H9 (cell line): ENCODE results near the gene MYO7B. TPM values are rescaled to one million over a fixed set of nuclear protein-coding genes. Genes with fewer than 3 reads are reported as not detected.

ENCODE experiments used
- DNase-seq: peaks from one replicate; pipeline ENCODE4 v3.0.0-alpha.2; 2017
- H2AFZ ChIP-seq: one replicate; pipeline ENCODE4 v1.6.1; 2013; ENCODE audit warnings: mild to moderate bottlenecking, low read length, control low read depth, moderate library complexity
- H2AK5ac ChIP-seq: 2 replicates; pipeline ENCODE4 v1.6.1; 2013; ENCODE audit warnings: low read length, control low read depth, mixed read lengths; ENCODE audit not compliant: insufficient read length
- H2BK120ac ChIP-seq: one replicate; pipeline ENCODE4 v1.6.1; 2013; ENCODE audit warnings: low read depth, mild to moderate bottlenecking, low read length, control low read depth, inconsistent platforms; ENCODE audit not compliant: poor library complexity, severe bottlenecking
- H2BK12ac ChIP-seq: 2 replicates; pipeline ENCODE4 v1.6.1; 2013; ENCODE audit warnings: low read length, control low read depth, mixed read lengths, low read depth; ENCODE audit not compliant: insufficient read length
- H2BK15ac ChIP-seq: 2 replicates; pipeline ENCODE4 v1.6.1; 2013; ENCODE audit warnings: low read depth, low read length, control low read depth
- H2BK20ac ChIP-seq: one replicate; pipeline ENCODE4 v1.6.1; 2013; ENCODE audit warnings: low read depth, mild to moderate bottlenecking, low read length, control low read depth, inconsistent platforms; ENCODE audit not compliant: poor library complexity, severe bottlenecking
- H2BK5ac ChIP-seq: 2 replicates; pipeline ENCODE4 v1.6.1; 2013; ENCODE audit warnings: low read length, control low read depth, mixed read lengths; ENCODE audit not compliant: insufficient read length
- H3K14ac ChIP-seq: 2 replicates; pipeline ENCODE4 v1.6.1; 2013; ENCODE audit warnings: low read length, control low read depth; ENCODE audit not compliant: insufficient read depth
- H3K18ac ChIP-seq: 2 replicates; pipeline ENCODE4 v1.6.1; 2013; ENCODE audit warnings: low read depth, mild to moderate bottlenecking, mixed read lengths, low read length, control low read depth; ENCODE audit not compliant: insufficient read length
- H3K23ac ChIP-seq: 2 replicates; pipeline ENCODE4 v1.6.1; 2013; ENCODE audit warnings: low read length, control low read depth, mixed read lengths, low read depth; ENCODE audit not compliant: insufficient read length
- H3K23me2 ChIP-seq: 2 replicates; pipeline ENCODE4 v1.6.1; 2013; ENCODE audit warnings: low read depth, mild to moderate bottlenecking, mixed read lengths, low read length, control low read depth; ENCODE audit not compliant: insufficient read length, poor library complexity, severe bottlenecking
- H3K27ac ChIP-seq: 2 replicates; pipeline ENCODE4 v1.5.1; 2013; ENCODE audit warnings: low read length, control low read depth, mixed read lengths, low read depth; ENCODE audit not compliant: insufficient read length
- H3K27me3 ChIP-seq: 2 replicates; pipeline ENCODE4 v1.6.1; 2013; ENCODE audit warnings: low read length, control low read depth, inconsistent platforms; ENCODE audit not compliant: insufficient read depth
- H3K4ac ChIP-seq: 2 replicates; pipeline ENCODE4 v1.6.1; 2013; ENCODE audit warnings: low read depth, mild to moderate bottlenecking, control low read depth, inconsistent platforms, low read length, moderate library complexity
- H3K4me1 ChIP-seq: 2 replicates; pipeline ENCODE4 v1.6.1; 2013; ENCODE audit warnings: low read length, control low read depth, inconsistent platforms; ENCODE audit not compliant: insufficient read depth
- H3K4me2 ChIP-seq: 2 replicates; pipeline ENCODE4 v1.6.1; 2013; ENCODE audit warnings: low read length, control low read depth, mixed read lengths; ENCODE audit not compliant: insufficient read length, insufficient read depth
- H3K56ac ChIP-seq: 2 replicates; pipeline ENCODE4 v1.6.1; 2013; ENCODE audit warnings: low read depth, mild to moderate bottlenecking, mixed read lengths, low read length, control low read depth; ENCODE audit not compliant: insufficient read length
- H3K79me1 ChIP-seq: 2 replicates; pipeline ENCODE4 v1.6.1; 2013; ENCODE audit warnings: low read depth, mild to moderate bottlenecking, moderate library complexity, low read length, control low read depth, inconsistent platforms; ENCODE audit not compliant: insufficient read depth, poor library complexity, severe bottlenecking
- H3K79me2 ChIP-seq: 2 replicates; pipeline ENCODE4 v1.6.1; 2013; ENCODE audit warnings: low read length, control low read depth, inconsistent platforms; ENCODE audit not compliant: insufficient read depth
- H3K9ac ChIP-seq: 2 replicates; pipeline ENCODE4 v1.6.1; 2013; ENCODE audit warnings: low read length, control low read depth, mixed read lengths; ENCODE audit not compliant: insufficient read length; ENCODE audit errors: extremely low read depth
- H3K9me3 ChIP-seq: one replicate; pipeline ENCODE4 v1.6.1; 2013; ENCODE audit warnings: low read depth, low read length, inconsistent platforms; ENCODE audit not compliant: control insufficient read depth
- H3T11ph ChIP-seq: one replicate; pipeline ENCODE4 v1.6.1; 2013; ENCODE audit warnings: mild to moderate bottlenecking, low read length, control low read depth, inconsistent platforms
- H4K20me1 ChIP-seq: one replicate; pipeline ENCODE4 v1.6.1; 2013; ENCODE audit not compliant: control insufficient read depth, insufficient read length, insufficient read depth
- H4K5ac ChIP-seq: 2 replicates; pipeline ENCODE4 v1.6.1; 2013; ENCODE audit warnings: low read depth, mild to moderate bottlenecking, mixed read lengths, low read length, control low read depth; ENCODE audit not compliant: insufficient read length
- H4K8ac ChIP-seq: replicated peaks from 2 replicates; pipeline ENCODE4 v1.6.1; 2013; ENCODE audit warnings: low read length, control low read depth, mixed read lengths, low read depth; ENCODE audit not compliant: insufficient read length
- H4K91ac ChIP-seq: 2 replicates; pipeline ENCODE4 v1.6.1; 2013; ENCODE audit warnings: low read depth, mild to moderate bottlenecking, moderate library complexity, mixed read lengths, low read length, control low read depth; ENCODE audit not compliant: insufficient read length
- H3K27ac Mint-ChIP-seq, 3 experiments: 2 replicates in 2 of 3; 3 replicates in 1 of 3; pipeline ENCODE4 v1.8.0; 2020 to 2021; ENCODE audit warnings: mixed read lengths in 3 of 3, mild to moderate bottlenecking in 1 of 3, moderate library complexity in 1 of 3
- H3K27me3 Mint-ChIP-seq: 2 replicates; pipeline ENCODE4 v1.8.0; 2021; ENCODE audit warnings: low read depth, mild to moderate bottlenecking, moderate library complexity, mixed read lengths
- H3K36me3 Mint-ChIP-seq, 3 experiments: 2 replicates in 2 of 3; 3 replicates in 1 of 3; pipeline ENCODE4 v1.8.0; 2020 to 2021; ENCODE audit warnings: low read depth in 3 of 3, mixed read lengths in 3 of 3; ENCODE audit not compliant: insufficient read depth in 1 of 3
- H3K4me1 Mint-ChIP-seq, 2 experiments: 2 replicates each; pipeline ENCODE4 v1.8.0; 2020; ENCODE audit warnings: mixed read lengths in 2 of 2
- H3K4me3 Mint-ChIP-seq, 2 experiments: 2 replicates in 1 of 2; 3 replicates in 1 of 2; pipeline ENCODE4 v1.8.0; 2020 to 2021; ENCODE audit warnings: mild to moderate bottlenecking in 2 of 2, mixed read lengths in 2 of 2, moderate library complexity in 1 of 2
- H3K9me3 Mint-ChIP-seq, 2 experiments: 2 replicates in 1 of 2; 3 replicates in 1 of 2; pipeline ENCODE4 v1.8.0; 2020; ENCODE audit warnings: mild to moderate bottlenecking in 2 of 2, mixed read lengths in 2 of 2, moderate library complexity in 1 of 2
- WGBS: extraction: QIAGEN DNeasy Blood & Tissue Kit; methylation state at CpG from one replicate; pipeline ENCODE4 v1.1.7; 2013; ENCODE audit warnings: missing lambda C conversion rate, low lambda C conversion rate, mixed read lengths; ENCODE audit not compliant: insufficient read length; ENCODE audit errors: extremely low coverage; 5-methylcytosine and 5-hydroxymethylcytosine counted together
- total RNA-seq: library from RNA; stranded (reverse); gene quantifications from 2 replicates; pipeline ENCODE4 v1.2.1, GENCODE V29; 2021
- TF ChIP-seq, protein P1 (sequence below): fragments of 200-600 bp; sonication (generic); conservative IDR thresholded peaks from 3 replicates; pipeline ENCODE4 v1.8.0; 2021; ENCODE audit warnings: antibody characterized with exemption, mild to moderate bottlenecking

Gene MYO7B
- total RNA-seq, 1 experiment from 2014 or later, result not detected

DNA sequence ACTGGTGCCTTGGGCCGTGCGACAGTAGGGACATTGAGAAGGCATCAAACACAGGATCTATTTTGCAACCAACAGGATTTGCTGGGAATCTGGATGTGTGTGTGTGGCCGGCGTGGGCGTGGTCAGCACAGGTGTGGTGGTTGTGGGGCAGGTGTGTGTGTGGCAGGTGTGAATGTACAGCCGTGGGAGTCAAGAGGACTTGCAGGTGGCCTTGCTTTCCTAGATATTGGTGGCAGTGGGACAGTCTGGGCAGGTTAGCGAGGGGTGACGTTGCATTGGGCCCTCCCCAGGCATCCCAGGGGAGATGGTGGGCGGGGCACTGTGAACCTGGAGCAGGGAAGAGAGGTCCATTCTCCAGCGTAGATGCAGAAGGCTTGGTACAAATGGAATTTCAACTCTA lies 143.0 kb downstream of the MYO7B start:
- peaks cover 8 to 10% of the 10 kb centered on the region in 2 experiments; a peak in 3 of 4 replicates for H3K4me1 Mint-ChIP-seq
- no peak overlapping the region for H2BK12ac ChIP-seq
- H2AK5ac ChIP-seq, result no peak overlapping the region
- DNase-seq, result no peak
- H3K27me3 Mint-ChIP-seq, result peaks cover 63% of the 10 kb centered on the region
- H3K23ac ChIP-seq, result no peak overlapping the region
- no peaks in the 10 kb centered on the region for H4K20me1 ChIP-seq
- no peak overlapping the region for H3T11ph ChIP-seq
- no peak overlapping the region for H3K27ac ChIP-seq
- no peak overlapping the region for H3K56ac ChIP-seq
- no peak overlapping the region for H2BK120ac ChIP-seq
- no peak overlapping the region for H3K4me2 ChIP-seq
- H3K79me1 ChIP-seq, result no peaks in the 10 kb centered on the region
- no peak overlapping the region for H3K9ac ChIP-seq
- TF ChIP-seq, protein P1, sequence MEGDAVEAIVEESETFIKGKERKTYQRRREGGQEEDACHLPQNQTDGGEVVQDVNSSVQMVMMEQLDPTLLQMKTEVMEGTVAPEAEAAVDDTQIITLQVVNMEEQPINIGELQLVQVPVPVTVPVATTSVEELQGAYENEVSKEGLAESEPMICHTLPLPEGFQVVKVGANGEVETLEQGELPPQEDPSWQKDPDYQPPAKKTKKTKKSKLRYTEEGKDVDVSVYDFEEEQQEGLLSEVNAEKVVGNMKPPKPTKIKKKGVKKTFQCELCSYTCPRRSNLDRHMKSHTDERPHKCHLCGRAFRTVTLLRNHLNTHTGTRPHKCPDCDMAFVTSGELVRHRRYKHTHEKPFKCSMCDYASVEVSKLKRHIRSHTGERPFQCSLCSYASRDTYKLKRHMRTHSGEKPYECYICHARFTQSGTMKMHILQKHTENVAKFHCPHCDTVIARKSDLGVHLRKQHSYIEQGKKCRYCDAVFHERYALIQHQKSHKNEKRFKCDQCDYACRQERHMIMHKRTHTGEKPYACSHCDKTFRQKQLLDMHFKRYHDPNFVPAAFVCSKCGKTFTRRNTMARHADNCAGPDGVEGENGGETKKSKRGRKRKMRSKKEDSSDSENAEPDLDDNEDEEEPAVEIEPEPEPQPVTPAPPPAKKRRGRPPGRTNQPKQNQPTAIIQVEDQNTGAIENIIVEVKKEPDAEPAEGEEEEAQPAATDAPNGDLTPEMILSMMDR, result no peak
- H3K4ac ChIP-seq, result no peak overlapping the region
- H3K9me3 Mint-ChIP-seq, result no peaks in the 10 kb centered on the region
- H2BK5ac ChIP-seq, result no peak overlapping the region
- H4K8ac ChIP-seq, result no peak overlapping the region
- H4K91ac ChIP-seq, result no peak overlapping the region
- no CpG with 5 or more reads among the region's 10 CpGs for WGBS
- H3K9me3 ChIP-seq, result no peaks in the 10 kb centered on the region
- no peak overlapping the region for H3K18ac ChIP-seq
- no peak overlapping the region for H4K5ac ChIP-seq
- H3K4me1 ChIP-seq, result no peaks in the 10 kb centered on the region
- no peak overlapping the region for H2BK15ac ChIP-seq
- no peak overlapping the region for H3K14ac ChIP-seq
- H3K36me3 Mint-ChIP-seq, result no peaks in the 10 kb centered on the region; a peak in 1 of 7 replicates
- no peak overlapping the region for H2AFZ ChIP-seq
- peaks cover 13% of the 10 kb centered on the region for H3K27me3 ChIP-seq
- H3K27ac Mint-ChIP-seq, result no peak overlapping the region
- no peak overlapping the region for H3K4me3 Mint-ChIP-seq
- H3K23me2 ChIP-seq, result peaks cover 6% of the 10 kb centered on the region
- H3K79me2 ChIP-seq, result no peaks in the 10 kb centered on the region
- no peak overlapping the region for H2BK20ac ChIP-seq
